Measurements from ENCODE around the gene TBC1D14. TPM values are rescaled to one million over a fixed set of nuclear protein-coding genes. Genes with fewer than 3 reads are reported as not detected.

Gene TBC1D14
- total and polyA plus RNA-seq, 2 of the 8 experiments (the other 6 are each of a cell fraction or from before 2014, with no cell fraction given), result 45.6 to 48.2 TPM

DNA sequence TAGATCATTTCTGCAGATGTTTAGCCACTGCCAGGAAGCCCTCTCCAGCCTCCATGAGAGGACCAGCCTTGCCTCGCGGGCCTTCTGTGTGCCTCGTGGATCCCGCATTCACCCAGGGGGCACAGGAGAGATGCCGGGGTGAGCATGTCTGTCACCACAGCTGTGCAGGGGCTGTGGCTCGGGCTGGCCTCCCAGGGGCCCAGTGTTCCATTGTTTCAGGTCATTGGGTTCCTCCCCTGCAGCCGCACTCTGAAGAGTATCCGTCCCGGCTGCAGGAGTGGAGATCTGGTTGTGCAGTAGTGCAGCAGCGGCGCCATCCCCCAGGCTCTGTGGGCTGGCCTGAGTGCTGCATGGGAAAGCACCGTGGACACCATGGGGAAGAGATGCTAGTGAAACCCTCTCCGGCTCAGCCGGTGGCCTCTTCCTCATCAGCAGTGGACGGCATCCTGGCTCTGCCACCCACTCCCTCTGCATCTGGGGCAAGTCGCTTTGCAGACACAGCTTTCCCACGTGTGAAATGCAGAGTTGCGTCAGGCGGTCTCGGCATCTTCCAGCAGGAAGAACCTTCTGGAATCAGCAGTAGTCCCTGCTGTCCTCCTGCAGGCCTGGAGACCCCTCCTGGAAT, 29.1 kb downstream of the TBC1D14 start (continued):
- TF ChIP-seq JUND (IDR thresholded peaks at IDR 0.05; ENCODE audit: low read length) (no peak), SP2 (IDR thresholded peaks at IDR 0.05; ENCODE audit: low read length) (no peak), NANOG (IDR thresholded peaks at IDR 0.05; ENCODE audit: insufficient read depth, low read depth, low read length, poor library complexity, severe bottlenecking) (no peak), BACH1 (IDR thresholded peaks at IDR 0.05; ENCODE audit: low read length) (no peak), JUN (IDR thresholded peaks at IDR 0.05; ENCODE audit: low read depth, low read length) (no peak), CREB1 (IDR thresholded peaks at IDR 0.05) (no peak), KDM4A (IDR thresholded peaks at IDR 0.05; ENCODE audit: low read depth, low read length, severe bottlenecking) (no peak)
